Gastroesophageal sphincter (tissue), 4 donors: ENCODE data around the gene KCNK4. TPM values are rescaled to one million over a fixed set of nuclear protein-coding genes. Genes with fewer than 3 reads are reported as not detected.

Source experiments
- ATAC-seq: fragments of 150-250 bp; one replicate; pipeline ENCODE4 v1.9.1; 2016; ENCODE audit warnings: mild to moderate bottlenecking, moderate library complexity
- H3K27ac ChIP-seq, 4 donors: fragments of 200-600 bp; sonication (generic) in 3 of 4; 1 replicate in 3 of 4; 2 replicates in 1 of 4; pipeline ENCODE4 v1.5.1; 2016 to 2019
- H3K27me3 ChIP-seq: fragments of 200-600 bp; sonication (generic); one replicate; pipeline ENCODE4 v1.5.1; 2019
- H3K36me3 ChIP-seq, 2 donors: fragments of 200-600 bp; sonication (generic); one replicate each; pipeline ENCODE4 v1.5.1; 2019; ENCODE audit warnings: control low read depth in 1 of 2
- H3K4me1 ChIP-seq, 3 donors: fragments of 200-600 bp; sonication (generic); 1 replicate in 2 of 3; 2 replicates in 1 of 3; pipeline ENCODE4 v1.5.1; 2016 to 2019; ENCODE audit warnings: control low read depth in 2 of 3
- H3K4me3 ChIP-seq, 2 donors: fragments of 200-600 bp; sonication (generic); one replicate each; pipeline ENCODE4 v1.5.1; 2019; ENCODE audit warnings: mild to moderate bottlenecking in 1 of 2, moderate library complexity in 1 of 2
- H3K9me3 ChIP-seq, 3 donors: fragments of 200-600 bp; sonication (generic); one replicate each; pipeline ENCODE4 v1.5.1; 2017 to 2019; ENCODE audit warnings: control low read depth in 2 of 3
- EP300 ChIP-seq: sonication (generic); formaldehyde crosslinking; IDR thresholded peaks from one replicate; pipeline ENCODE4 v1.6.1; 2017; ENCODE audit warnings: antibody characterized with exemption, mild to moderate bottlenecking
- POLR2A ChIP-seq, 2 donors: fragments of 450-650 bp; IDR thresholded peaks; one replicate each; pipeline ENCODE4 v1.6.1; 2017; ENCODE audit warnings: antibody characterized with exemption in 2 of 2, mild to moderate bottlenecking in 2 of 2, moderate library complexity in 1 of 2
- POLR2AphosphoS5 ChIP-seq: sonication (generic); formaldehyde crosslinking; IDR thresholded peaks from one replicate; pipeline ENCODE4 v1.6.1; 2017; ENCODE audit warnings: antibody characterized with exemption
- WGBS, 2 donors: methylation state at CpG; one replicate each; pipeline ENCODE4 v1.1.5; 2018; ENCODE audit warnings: low coverage in 1 of 2; 5-methylcytosine and 5-hydroxymethylcytosine counted together
- total RNA-seq, 4 donors: library from RNA; depleted of rRNA; stranded (reverse); fragments of >200 nt; gene quantifications; one replicate each; pipeline ENCODE4 v1.1.0, GENCODE V29; 2016
- TF ChIP-seq, protein P1 (sequence below), 4 experiments: fragments of 200-600 bp in 2 of 4; fragments of 450-650 bp in 2 of 4; sonication (generic) in 1 of 4; IDR thresholded peaks; one replicate each; pipeline ENCODE4 v1.5.1; 2017 to 2019; ENCODE audit warnings: antibody characterized with exemption in 4 of 4, mild to moderate bottlenecking in 2 of 4, moderate library complexity in 2 of 4

The KCNK4 gene
- total RNA-seq, 4 donors from 2014 or later = 0.31 TPM; not detected in 3

DNA sequence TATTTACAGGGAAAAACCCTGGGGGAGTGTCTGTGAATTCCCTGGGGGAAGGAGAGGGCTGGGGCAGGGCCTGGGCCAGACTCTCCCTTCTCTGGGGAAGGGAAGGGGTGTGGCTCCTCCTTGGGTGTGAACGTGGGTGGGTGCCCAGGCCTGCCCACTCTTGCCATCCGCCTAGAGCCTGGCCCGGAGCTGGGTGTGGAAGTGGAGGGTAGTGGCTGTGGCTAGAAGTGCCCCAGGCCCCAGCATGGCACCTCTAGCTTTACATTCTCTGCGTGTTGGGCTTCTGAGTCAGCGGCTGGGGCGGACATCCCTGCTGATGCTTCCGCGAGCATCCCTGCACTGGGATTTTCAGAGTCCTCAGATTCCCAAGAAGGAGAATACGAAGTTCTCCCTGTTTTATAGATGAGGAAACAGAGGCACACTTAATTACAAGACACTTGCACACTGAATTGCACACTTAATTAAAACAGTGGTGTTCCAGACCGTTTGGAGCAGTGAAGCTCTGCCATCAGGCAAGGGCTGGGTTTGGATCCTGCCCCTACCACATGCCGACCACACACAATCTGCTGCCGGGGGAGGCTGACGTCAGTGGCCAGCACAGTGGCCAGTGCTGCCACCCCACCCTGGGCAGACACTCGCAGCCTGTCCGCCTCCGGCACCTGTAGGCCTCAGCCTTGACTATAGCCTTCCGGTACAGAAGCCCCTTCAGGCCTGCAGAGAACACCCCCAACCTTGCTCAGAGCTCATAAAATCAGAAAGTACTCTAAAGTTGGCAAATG lies 14.3 kb upstream of the KCNK4 start:
- no peak for ATAC-seq
- H3K9me3 ChIP-seq = no peaks in the 10 kb centered on the region
- peaks cover 0 to 18% (median 3%) of the 10 kb centered on the region in 3 donors for H3K4me1 ChIP-seq
- peak overlapping the region in 1 of 4 donors; percentile 15 for H3K27ac ChIP-seq
- TF ChIP-seq EP300 (no peak), POLR2AphosphoS5 (no peak), POLR2A (IDR thresholded peaks at IDR 0.05) (no peak)
- TF ChIP-seq, protein P1, sequence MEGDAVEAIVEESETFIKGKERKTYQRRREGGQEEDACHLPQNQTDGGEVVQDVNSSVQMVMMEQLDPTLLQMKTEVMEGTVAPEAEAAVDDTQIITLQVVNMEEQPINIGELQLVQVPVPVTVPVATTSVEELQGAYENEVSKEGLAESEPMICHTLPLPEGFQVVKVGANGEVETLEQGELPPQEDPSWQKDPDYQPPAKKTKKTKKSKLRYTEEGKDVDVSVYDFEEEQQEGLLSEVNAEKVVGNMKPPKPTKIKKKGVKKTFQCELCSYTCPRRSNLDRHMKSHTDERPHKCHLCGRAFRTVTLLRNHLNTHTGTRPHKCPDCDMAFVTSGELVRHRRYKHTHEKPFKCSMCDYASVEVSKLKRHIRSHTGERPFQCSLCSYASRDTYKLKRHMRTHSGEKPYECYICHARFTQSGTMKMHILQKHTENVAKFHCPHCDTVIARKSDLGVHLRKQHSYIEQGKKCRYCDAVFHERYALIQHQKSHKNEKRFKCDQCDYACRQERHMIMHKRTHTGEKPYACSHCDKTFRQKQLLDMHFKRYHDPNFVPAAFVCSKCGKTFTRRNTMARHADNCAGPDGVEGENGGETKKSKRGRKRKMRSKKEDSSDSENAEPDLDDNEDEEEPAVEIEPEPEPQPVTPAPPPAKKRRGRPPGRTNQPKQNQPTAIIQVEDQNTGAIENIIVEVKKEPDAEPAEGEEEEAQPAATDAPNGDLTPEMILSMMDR (IDR thresholded peaks at IDR 0.05) = no peak
- no peaks in the 10 kb centered on the region for H3K27me3 ChIP-seq
- no peak overlapping the region for H3K4me3 ChIP-seq
- WGBS, 2 donors = 80% methylated on average over 7 of the region's 17 CpGs; no CpG with 5 or more reads in 1 of the 2 donors
- peaks cover 0 to 62% of the 10 kb centered on the region in 2 donors for H3K36me3 ChIP-seq

DNA sequence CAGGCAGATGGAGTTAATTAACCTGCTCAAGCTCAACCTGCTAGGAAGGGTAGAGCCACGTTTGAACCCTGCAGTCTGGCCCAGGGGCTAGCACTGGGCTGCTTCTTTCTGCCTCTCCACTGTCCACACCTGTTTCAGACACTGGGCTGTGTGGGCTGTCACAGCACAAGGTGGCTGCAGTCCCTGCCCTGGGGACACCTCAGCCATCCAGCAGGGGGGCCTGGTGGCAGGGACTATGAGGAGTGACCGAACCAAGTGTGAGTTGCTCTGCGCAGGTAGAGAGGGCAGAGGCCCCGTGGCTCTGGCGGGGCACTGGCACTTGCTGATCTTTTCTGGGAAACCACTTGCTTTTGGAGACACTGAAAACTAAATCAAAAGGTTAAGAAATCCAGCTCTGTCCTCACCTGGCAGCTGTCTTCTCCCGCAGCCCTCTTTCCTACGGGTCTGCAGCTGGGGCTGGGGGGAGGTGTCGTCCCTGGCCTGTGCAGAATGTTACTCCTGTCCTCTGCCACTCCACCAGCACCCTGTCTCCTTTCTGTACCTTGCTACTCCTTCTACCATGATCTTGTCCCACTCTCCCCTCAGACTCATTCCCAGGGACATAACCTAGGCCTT lies 12.4 kb upstream of the KCNK4 start:
- Histone ChIP-seq H3K4me1 (peaks cover 0 to 26% (median 7%) of the 10 kb centered on the region in 3 donors), H3K9me3 (no peaks in the 10 kb centered on the region), H3K4me3 (no peak overlapping the region), H3K36me3 (peaks cover 0 to 72% of the 10 kb centered on the region in 2 donors), H3K27ac (no peak overlapping the region), H3K27me3 (no peaks in the 10 kb centered on the region)
- TF ChIP-seq POLR2AphosphoS5 (no peak), POLR2A (IDR thresholded peaks at IDR 0.05) (no peak), EP300 (no peak)
- TF ChIP-seq, protein P1 (IDR thresholded peaks at IDR 0.05) = no peak
- 51 to 90% methylated on average over 3 to 6 of the region's 8 CpGs for WGBS, 2 donors
- ATAC-seq = no peak

DNA sequence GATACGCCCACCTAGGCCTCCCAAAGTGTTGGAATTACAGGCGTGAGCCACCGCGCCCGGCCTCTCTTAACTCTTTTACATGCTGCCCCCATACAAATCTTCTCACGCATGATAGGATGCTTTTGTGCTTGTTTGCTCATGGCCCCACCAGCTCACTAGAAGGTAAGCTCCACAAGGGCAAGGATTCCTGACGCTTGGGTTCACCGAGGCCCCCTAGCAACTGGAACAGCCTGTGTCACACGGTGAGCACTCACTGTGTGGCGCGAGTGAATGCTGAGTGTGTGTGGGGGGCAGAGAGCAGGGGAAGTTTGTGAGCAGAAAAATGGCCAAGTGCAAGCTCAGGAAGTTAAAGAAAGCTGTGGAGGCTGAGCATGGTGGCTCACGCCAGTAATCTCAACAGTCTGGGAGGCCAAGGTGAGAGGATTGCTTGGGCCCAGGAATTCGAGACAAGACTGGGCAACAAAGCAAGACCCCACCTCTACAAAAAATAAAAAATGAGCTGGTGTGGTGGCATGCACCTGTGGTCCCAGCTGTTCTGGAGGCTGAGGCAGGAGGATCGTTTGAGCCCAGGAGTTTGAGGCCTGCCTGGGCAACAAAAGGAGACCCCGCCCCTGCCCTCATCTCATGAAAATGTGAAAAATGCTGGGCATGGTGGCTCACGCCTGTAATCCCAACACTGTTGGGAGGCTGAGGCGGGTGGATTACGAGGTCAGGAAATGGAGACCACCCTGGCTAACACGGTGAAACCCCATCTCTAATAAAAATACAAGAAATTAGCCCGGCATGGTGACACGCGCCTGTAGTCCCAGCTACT lies 8.9 kb upstream of the KCNK4 start:
- WGBS, 2 donors = 89 to 100% methylated on average over 6 to 15 of the region's 22 CpGs
- Histone ChIP-seq H3K9me3 (no peaks in the 10 kb centered on the region), H3K36me3 (peaks cover 0 to 48% of the 10 kb centered on the region in 2 donors), H3K4me3 (no peak overlapping the region), H3K27me3 (no peaks in the 10 kb centered on the region), H3K27ac (no peak overlapping the region), H3K4me1 (peaks cover 0 to 47% (median 22%) of the 10 kb centered on the region in 3 donors)
- ATAC-seq = no peak
- TF ChIP-seq, protein P1 (IDR thresholded peaks at IDR 0.05) = no peak
- no peak for TF ChIP-seq EP300
- no peak for TF ChIP-seq POLR2A (IDR thresholded peaks at IDR 0.05)
- TF ChIP-seq POLR2AphosphoS5 = no peak

DNA sequence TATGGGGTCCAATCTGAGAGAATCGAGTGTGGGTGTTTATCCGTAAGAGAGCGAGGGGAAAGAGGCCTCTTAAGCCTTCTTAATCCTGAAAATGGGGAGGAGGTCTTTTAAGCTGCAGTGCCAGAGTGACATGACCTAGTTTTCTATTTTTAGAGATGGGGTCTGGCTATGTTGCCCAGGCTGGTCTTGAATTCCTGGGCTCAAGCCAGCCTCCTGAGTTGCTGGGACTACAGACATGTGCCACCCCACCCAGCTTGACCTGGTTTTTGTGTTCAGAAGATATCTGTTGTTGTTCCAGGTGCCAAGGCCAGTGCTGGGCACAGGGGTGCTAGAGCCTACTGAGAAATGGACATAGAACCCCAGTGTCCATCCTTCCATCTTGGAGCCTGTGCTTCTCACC lies 8.0 kb upstream of the KCNK4 start:
- ATAC-seq = no peak
- 74 to 100% methylated on average over 1 to 3 of the region's 3 CpGs for WGBS, 2 donors
- Histone ChIP-seq H3K36me3 (peaks cover 0 to 46% of the 10 kb centered on the region in 2 donors), H3K9me3 (no peaks in the 10 kb centered on the region), H3K27me3 (no peaks in the 10 kb centered on the region), H3K4me1 (peaks cover 0 to 54% (median 22%) of the 10 kb centered on the region in 3 donors), H3K27ac (peak overlapping the region in 1 of 4 donors; percentile 95), H3K4me3 (peak overlapping the region in 1 of 2 donors; percentile 72)
- TF ChIP-seq, protein P1 (IDR thresholded peaks at IDR 0.05) = no peak
- no peak for TF ChIP-seq POLR2A (IDR thresholded peaks at IDR 0.05)
- no peak for TF ChIP-seq POLR2AphosphoS5
- no peak for TF ChIP-seq EP300
